ENCODE data around the gene HEPN1. TPM values are rescaled to one million over a fixed set of nuclear protein-coding genes. Genes with fewer than 3 reads are reported as not detected.

Gene HEPN1
- total and polyA plus RNA-seq, 2 of the 8 experiments (the other 6 are each of a cell fraction or from before 2014, with no cell fraction given), result not detected

DNA sequence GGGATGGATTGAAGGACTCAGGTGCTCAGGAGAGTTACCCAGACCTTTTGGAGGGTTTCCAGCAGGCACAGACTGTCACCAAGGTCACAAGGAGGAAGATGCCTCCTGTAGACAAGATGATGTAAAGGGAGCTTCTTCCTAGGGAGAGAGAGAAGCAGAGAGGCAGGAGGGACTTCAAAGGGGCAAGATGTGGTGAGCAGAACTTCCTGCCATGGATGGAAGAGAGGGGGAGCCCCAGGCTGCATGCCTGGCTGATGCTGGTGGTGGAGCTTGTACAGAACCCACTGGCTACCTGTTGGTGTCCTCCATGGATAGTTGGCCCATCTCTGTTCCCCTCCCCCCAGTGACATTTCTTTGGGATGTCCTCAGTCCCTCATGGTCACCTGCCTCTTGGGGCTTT, 4.2 kb downstream of the HEPN1 start (continued):
- TF ChIP-seq HDAC2 (IDR thresholded peaks at IDR 0.05; ENCODE audit: borderline replicate concordance in 1 of 2, low read depth in 2 of 2, low read length in 2 of 2) (no peak), KDM5A (IDR thresholded peaks at IDR 0.05; ENCODE audit: low read length) (no peak), SIX5 (IDR thresholded peaks at IDR 0.05; ENCODE audit: low read depth, low read length) (no peak), CHD2 (IDR thresholded peaks at IDR 0.05; ENCODE audit: low read length) (no peak), NRF1 (IDR thresholded peaks at IDR 0.05; ENCODE audit: low read depth, low read length) (no peak), RBBP5 (IDR thresholded peaks at IDR 0.05; ENCODE audit: borderline replicate concordance, low read depth, low read length) (no peak)
- TF ChIP-seq, protein P1, sequence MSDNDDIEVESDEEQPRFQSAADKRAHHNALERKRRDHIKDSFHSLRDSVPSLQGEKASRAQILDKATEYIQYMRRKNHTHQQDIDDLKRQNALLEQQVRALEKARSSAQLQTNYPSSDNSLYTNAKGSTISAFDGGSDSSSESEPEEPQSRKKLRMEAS (IDR thresholded peaks at IDR 0.05), result no peak
